Adipocyte (in vitro differentiated cells): Measurements from ENCODE around the gene TRIO.

Experiments
- DNase-seq: peaks from one replicate; pipeline ENCODE4 v3.0.0-alpha.2; 2015; ENCODE audit warnings: low read depth
- H3K27me3 ChIP-seq: replicated peaks from 2 replicates; pipeline ENCODE4 v1.7.0; 2013; ENCODE audit warnings: mild to moderate bottlenecking, low read length, moderate library complexity; ENCODE audit not compliant: control insufficient read depth, insufficient read depth
- H3K36me3 ChIP-seq: 2 replicates; pipeline ENCODE4 v1.7.0; 2013; ENCODE audit warnings: low read length, mild to moderate bottlenecking, moderate library complexity; ENCODE audit not compliant: control insufficient read depth, insufficient read depth, severe bottlenecking
- H3K4me1 ChIP-seq: 2 replicates; pipeline ENCODE4 v1.7.0; 2013; ENCODE audit warnings: mild to moderate bottlenecking, low read length, moderate library complexity; ENCODE audit not compliant: control insufficient read depth, insufficient read depth
- H3K4me3 ChIP-seq: 2 replicates; pipeline ENCODE4 v1.7.0; 2013; ENCODE audit warnings: mild to moderate bottlenecking, low read length, moderate library complexity
- H3K9ac ChIP-seq: 2 replicates; pipeline ENCODE4 v1.7.0; 2013; ENCODE audit warnings: mild to moderate bottlenecking, low read length, moderate library complexity
- H3K9me3 ChIP-seq: 2 replicates; pipeline ENCODE4 v1.7.0; 2013; ENCODE audit warnings: mild to moderate bottlenecking, low read length, moderate library complexity; ENCODE audit not compliant: control insufficient read depth

Gene TRIO

DNA sequence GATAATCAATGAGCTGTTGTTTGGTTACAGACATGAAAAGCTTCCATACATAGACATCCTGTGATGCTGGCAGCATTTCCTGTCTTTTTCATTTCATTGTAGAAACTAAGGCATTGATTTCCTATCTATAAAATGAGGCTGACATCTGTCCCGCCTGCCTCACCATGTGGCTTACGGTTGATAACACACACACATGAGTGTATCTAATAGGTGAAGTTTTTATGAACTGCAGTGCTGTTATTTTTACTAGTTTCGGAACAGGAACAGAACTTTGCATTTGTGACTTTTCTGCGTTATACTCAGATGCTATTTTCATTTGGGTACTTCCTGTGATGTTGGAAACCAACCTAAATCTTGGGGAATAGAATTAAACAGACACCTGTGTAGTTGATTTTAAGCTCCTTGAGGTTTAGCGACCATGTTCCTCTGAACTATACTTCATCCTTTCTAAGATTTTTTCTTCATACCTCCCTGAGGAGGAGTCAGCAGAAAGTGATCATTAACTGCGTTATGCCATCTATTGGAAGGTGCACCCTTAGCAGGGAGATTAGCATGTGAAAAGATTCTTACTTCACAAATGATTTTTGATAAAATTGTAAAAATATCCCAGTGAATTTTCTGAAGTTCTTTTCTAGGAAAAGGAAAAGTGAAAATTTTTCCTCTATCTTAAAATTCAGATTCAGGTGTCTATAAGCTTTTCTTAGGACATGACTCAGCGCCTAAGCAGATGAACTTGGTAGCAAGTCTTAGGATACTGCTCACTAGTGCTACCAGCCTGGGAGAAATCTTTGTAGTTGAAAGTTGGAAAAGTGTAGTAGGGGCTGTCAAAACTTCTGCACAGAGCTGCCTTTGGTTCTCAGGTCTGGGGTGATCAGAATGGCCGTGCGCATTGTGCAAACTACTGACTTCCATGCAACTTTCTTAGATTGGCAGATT is 134.5 kb downstream of the TRIO start:
- peaks cover 35% of the 10 kb centered on the region for H3K36me3 ChIP-seq
- no peak for DNase-seq
- peaks cover 4% of the 10 kb centered on the region for H3K4me1 ChIP-seq
- no peak overlapping the region for H3K9ac ChIP-seq
- no peak overlapping the region for H3K4me3 ChIP-seq
- no peaks in the 10 kb centered on the region for H3K27me3 ChIP-seq
- no peaks in the 10 kb centered on the region for H3K9me3 ChIP-seq

DNA sequence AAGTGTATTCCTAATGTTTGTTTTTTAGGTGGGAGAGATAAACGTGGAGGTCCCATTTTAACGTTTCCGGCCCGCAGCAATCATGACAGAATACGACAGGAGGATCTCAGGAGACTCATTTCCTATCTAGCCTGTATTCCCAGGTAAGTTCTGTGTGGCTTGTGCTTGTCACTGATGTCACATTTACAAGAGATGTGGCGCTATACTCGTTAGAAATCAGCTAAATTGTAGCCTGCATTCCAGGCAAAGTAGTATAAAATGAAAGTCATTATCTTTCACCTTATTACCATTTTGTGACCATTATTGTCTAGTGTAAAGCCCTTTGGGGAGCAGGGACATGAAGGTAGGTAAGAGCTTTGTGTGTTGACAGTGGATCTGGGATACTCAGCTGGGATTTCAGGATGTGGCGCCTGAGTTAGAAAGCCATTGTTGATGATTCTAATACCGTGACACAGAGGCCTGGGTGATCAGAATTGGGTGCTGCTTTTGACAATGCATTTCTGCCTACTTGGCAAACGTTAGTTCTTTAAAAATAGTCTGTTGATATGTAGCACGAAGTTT is 137.2 kb downstream of the TRIO start:
- Histone ChIP-seq H3K4me1 (no peaks in the 10 kb centered on the region), H3K4me3 (no peak overlapping the region), H3K27me3 (no peaks in the 10 kb centered on the region), H3K36me3 (peaks cover 44% of the 10 kb centered on the region), H3K9me3 (no peaks in the 10 kb centered on the region), H3K9ac (no peak overlapping the region)
- no peak for DNase-seq

DNA sequence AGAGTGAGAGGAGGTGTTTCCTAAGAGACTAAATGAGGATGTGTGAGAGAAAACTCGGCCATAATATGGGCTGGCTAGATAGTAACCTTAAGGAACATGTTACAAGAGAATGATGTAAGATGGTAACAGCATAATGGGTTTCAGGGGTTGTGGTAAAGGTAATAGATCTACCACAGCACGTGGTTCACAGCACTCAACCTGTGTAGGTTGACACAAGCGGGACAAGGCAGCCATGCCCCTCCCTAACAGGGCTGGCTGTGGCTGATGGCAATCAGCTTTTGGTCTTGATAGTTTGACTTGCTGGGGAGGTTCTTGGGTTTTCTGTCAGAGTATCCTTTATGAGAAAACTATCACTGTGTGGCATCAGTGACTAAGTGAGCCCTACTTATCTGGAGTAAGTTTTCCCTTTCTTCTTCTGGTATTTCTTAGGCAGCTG is 138.6 kb downstream of the TRIO start:
- Histone ChIP-seq H3K4me3 (no peak overlapping the region), H3K9ac (no peak overlapping the region), H3K9me3 (no peaks in the 10 kb centered on the region), H3K4me1 (no peaks in the 10 kb centered on the region), H3K36me3 (peaks cover 54% of the 10 kb centered on the region), H3K27me3 (no peaks in the 10 kb centered on the region)
- no peak for DNase-seq

DNA sequence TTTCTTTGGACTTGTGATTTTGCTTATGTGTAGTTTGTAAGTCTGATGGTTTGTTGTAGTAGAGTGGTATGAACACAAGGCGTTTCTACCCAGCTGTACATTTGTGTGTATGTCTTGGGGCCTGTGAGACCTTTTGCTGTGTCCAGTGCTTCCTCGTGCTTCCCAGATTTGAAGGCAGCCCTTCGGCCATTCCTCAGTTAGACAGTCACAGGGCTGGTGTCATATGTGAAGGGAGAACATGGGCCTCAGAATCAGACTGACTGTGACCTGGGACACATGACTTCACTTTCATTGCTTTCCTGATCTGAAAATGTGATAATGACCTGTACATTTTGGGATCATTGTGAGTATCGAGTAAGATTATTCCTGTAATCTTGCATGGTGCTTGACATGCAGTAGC is 140.0 kb downstream of the TRIO start:
- H3K4me1 ChIP-seq = no peaks in the 10 kb centered on the region
- H3K27me3 ChIP-seq = no peaks in the 10 kb centered on the region
- H3K4me3 ChIP-seq = no peak overlapping the region
- H3K36me3 ChIP-seq = peaks cover 68% of the 10 kb centered on the region
- no peaks in the 10 kb centered on the region for H3K9me3 ChIP-seq
- DNase-seq = no peak
- H3K9ac ChIP-seq = no peak overlapping the region

DNA sequence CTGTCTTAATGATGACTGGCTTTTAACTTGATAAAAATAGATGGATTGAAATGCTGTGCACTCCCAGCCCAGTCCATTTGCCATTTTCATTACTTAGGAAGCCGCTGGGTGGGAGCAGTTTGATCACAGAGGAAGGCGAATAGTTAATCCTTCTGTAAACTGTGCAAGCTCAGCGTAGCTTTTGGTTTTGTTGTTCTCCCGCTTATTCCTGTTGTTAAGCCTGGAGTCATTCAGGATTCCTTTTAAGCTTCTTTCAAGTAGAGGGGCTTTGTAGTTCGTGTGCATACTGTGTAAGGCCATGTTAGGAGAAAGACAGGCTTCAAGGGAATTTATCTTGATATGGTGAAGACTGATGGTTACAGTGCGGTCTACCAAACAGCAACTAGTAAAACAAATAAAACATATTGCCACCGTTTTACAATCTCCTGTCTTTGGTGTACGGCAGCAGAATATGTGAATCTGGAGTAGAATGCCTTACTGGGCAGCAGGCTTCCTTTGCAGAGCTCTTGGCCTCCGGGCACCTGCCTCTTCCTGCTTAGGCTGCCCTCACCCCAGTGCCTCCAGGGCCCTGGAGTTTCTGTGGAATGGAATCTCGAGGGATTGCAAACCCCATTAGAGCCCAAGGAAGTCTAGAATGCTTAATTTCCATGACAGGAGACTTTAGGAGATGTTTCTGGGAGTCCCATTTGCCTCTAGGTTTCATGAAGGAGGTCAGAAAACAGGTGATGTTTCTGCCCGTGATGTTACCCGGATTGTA is 141.4 kb downstream of the TRIO start:
- no peak overlapping the region for H3K9ac ChIP-seq
- H3K27me3 ChIP-seq = no peaks in the 10 kb centered on the region
- no peak overlapping the region for H3K4me3 ChIP-seq
- no peak for DNase-seq
- H3K4me1 ChIP-seq = no peaks in the 10 kb centered on the region
- peaks cover 78% of the 10 kb centered on the region for H3K36me3 ChIP-seq
- no peaks in the 10 kb centered on the region for H3K9me3 ChIP-seq

DNA sequence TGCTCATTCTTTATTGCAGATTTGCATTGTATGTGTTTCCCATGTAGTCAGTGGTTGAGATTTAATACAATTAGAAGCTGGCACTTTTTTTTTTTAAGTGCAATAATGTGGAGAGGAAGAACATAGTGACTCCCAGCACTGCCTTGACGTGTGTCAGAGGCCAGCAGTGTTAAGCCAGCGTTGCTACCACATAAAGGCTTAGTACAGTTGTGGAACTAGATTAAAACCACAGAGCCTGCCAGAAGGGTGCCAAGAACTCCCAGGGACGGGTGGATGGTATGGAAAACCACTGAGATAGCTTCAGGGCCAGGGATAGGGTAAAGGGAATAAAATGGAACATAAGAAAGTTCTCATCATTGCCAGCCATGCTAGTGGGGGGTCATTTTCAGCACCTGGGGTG is 142.9 kb downstream of the TRIO start:
- H3K27me3 ChIP-seq = no peaks in the 10 kb centered on the region
- H3K4me1 ChIP-seq = no peaks in the 10 kb centered on the region
- DNase-seq = no peak
- H3K9me3 ChIP-seq = no peaks in the 10 kb centered on the region
- H3K4me3 ChIP-seq = no peak overlapping the region
- peaks cover 78% of the 10 kb centered on the region for H3K36me3 ChIP-seq
- H3K9ac ChIP-seq = no peak overlapping the region

DNA sequence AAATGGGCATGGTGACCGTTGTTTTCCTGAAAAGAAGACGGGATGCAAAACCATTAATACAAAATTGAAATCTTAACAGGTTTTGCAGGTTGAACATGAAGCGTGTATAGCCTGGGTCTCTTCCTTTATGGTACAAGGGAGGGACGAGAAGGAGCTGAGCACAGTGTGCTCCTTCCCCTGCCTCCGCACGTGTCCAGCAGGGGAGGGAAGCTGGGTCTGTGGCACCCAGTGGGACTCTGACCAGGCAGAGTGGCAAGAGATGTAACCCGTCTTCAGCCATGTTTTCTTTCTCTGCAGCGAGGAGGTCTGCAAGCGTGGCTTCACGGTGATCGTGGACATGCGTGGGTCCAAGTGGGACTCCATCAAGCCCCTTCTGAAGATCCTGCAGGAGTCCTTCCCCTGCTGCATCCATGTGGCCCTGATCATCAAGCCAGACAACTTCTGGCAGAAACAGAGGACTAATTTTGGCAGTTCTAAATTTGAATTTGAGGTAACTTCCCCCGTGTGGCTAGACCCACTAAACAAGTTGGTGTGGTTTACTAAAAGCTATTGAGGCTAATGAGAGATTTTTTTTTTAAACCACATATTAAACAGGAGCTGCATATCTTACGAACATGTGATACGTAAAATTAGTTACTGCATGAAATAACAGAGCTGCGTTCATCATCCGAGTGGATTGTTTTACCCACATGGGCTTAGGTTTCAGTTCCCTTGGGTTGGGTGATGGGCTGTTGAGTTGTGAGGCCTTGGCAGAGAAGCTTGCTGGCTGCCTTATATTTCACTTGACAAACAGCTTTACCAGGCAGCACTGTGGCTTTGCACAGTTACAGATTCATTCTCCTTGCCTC is 143.7 kb downstream of the TRIO start:
- peaks cover 75% of the 10 kb centered on the region for H3K36me3 ChIP-seq
- H3K27me3 ChIP-seq = no peaks in the 10 kb centered on the region
- no peak overlapping the region for H3K4me3 ChIP-seq
- no peak overlapping the region for H3K9ac ChIP-seq
- H3K4me1 ChIP-seq = no peaks in the 10 kb centered on the region
- no peaks in the 10 kb centered on the region for H3K9me3 ChIP-seq
- no peak for DNase-seq

DNA sequence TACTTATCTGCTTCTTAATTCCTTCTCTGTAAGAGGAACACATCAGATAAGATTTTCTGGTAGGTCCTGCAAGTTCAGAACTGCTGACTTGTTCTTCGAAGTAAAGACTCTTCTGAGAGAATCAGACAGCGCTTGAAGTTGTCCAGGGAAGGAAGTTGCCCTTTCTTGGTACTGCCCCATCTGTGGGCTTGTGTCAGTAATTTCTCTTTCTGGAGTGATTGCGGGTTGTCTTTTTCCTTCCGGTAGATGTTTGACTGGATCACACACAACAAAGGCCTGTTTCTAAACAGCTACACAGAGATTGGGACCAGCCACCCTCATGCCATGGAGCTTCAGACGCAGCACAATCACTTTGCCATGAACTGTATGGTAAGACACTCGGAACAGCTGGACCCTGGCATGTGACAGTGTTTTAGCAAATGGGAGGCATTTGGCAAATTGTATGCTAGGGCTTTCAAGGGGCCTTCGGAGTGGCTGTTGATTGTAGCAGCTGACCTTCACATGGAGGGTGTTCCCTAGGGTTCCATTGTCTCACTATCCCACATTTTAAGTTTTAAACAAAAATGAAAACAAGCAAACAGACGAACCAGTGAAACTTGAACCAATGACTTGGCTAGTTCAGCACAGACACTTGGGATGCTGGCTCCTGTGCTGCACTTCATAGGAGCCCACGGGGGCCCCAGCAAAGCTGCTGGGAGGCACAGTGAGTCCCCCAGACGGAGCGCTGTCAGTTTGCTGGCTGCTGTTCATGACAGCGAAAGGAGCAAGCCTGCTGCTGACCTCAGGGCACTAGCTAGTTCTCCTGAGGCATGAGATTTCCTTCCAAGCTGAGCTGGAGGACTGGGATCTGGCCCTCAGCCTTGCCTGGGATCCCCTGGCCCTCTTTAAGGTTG is 149.9 kb downstream of the TRIO start:
- Histone ChIP-seq H3K36me3 (peaks cover 76% of the 10 kb centered on the region), H3K9me3 (no peaks in the 10 kb centered on the region), H3K4me3 (no peak overlapping the region), H3K27me3 (no peaks in the 10 kb centered on the region), H3K9ac (no peak overlapping the region), H3K4me1 (peaks cover 29% of the 10 kb centered on the region)
- no peak for DNase-seq

DNA sequence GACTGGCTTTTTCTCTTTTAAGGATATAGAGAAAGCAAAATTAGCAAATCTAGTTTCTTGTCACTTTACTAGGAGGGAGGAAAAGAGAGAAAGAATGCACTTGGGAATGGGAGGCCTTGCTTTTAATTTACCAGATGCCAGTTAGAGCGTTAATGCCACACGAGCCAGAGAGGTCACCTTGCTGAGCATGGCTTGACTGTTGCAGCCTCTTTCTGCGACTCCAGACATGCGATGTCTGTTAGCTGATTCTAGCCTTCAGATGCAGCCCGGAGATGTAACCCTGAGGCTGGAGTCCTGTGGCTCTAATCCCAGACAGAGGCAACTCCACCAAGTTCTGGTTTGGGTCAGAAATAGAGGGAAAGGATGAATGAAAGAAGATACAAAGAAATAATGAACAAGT is 152.5 kb downstream of the TRIO start:
- no peaks in the 10 kb centered on the region for H3K27me3 ChIP-seq
- no peak for DNase-seq
- no peak overlapping the region for H3K9ac ChIP-seq
- peaks cover 78% of the 10 kb centered on the region for H3K36me3 ChIP-seq
- no peaks in the 10 kb centered on the region for H3K9me3 ChIP-seq
- no peak overlapping the region for H3K4me3 ChIP-seq
- H3K4me1 ChIP-seq = peaks cover 41% of the 10 kb centered on the region
